Measurements from ENCODE around the gene GPR61. TPM values are rescaled to one million over a fixed set of nuclear protein-coding genes. Genes with fewer than 3 reads are reported as not detected.

GPR61 gene
- total RNA-seq, 2 experiments from 2014 or later: 0.34 TPM; not detected in 1

DNA sequence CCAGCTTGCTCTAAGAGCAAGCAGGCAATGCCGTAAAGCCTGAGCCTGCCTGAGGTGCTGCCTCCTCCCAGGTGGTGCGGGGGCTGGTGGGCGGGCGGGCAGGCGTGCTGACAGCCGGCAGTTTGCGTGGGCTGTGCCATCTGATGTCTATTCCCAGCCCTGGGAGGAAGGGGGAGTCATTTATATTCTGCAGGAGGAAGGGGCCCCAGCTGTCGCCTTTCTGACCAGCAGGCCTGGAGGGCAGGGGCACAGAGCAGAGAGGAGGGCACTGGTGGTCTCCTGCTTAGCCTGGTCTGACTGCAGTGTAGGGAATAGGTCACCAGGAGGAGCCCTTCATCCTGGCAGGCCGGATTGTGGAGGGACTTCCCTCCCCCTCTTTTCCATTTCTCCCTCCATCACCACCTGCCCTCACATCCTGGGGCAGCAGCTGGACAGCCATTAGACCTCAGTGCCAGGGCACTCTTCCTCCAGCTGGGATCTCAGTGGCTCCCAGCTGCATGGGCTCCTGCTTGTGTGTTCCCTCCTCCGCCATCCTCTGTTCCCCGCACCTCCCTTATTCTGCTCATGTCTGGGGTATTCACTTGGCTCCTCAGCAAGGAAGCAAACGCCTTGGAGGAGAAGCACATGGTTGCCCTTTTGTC is 41.4 kb upstream of the GPR61 start:
- Mint-ChIP-seq H3K4me1 (peaks cover 81% of the 10 kb centered on the region), H3K36me3 (ENCODE audit: low read depth) (peaks cover 8% of the 10 kb centered on the region), H3K4me3 (no peak overlapping the region), H3K9me3 (ENCODE audit: low read depth) (no peaks in the 10 kb centered on the region), H3K27me3 (no peaks in the 10 kb centered on the region), H3K27ac (peak overlapping the region; percentile 56)
- ChIA-PET POLR2A (interaction anchor here (0.6 to 2.0 kb wide), 4 partner anchors 11 to 84 kb away, joined by 3 to 9 read pairs (median 5); partner anchors contain the start of gene AMIGO1), CTCF (interaction anchor here (0.7 to 26.9 kb wide), 12 partner anchors 8 to 218 kb away, joined by 3 to 864 read pairs (median 5); partner anchors contain the start of genes AMIGO1, ATXN7L2, GNAI3 and GPR61)
- DNase-seq: peak; percentile 56
- intact Hi-C loops (cut with DNase I, micrococcal nuclease): loop anchor here (1.0 kb wide), 1 partner anchor 34 kb away; no protein-coding TSS in a partner anchor
- no peak for ATAC-seq

DNA sequence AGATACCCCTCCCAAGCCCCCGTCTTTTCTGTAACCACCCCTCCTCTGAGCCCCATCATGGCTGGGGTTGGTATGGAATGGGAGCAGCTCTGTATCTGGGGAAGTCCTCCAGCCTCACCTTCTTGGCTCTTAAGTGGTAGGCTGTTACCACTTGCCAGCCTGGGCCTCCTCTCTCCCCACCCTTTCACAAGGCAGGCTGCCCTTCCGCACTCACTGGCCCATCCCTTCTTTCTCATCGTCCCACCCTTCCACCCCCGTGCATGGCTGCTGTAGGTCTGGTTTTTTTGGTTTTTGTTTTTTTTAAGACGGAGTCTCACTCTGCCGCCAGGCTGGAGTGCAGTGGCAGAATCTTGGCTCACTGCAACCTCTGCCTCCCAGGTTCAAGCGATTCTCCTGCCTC is 40.6 kb upstream of the GPR61 start:
- intact Hi-C loops (cut with DNase I, micrococcal nuclease): no loop called here
- Mint-ChIP-seq H3K36me3 (ENCODE audit: low read depth) (peaks cover 8% of the 10 kb centered on the region), H3K9me3 (ENCODE audit: low read depth) (no peaks in the 10 kb centered on the region), H3K4me1 (peaks cover 84% of the 10 kb centered on the region), H3K4me3 (no peak overlapping the region), H3K27ac (peak overlapping the region; percentile 66), H3K27me3 (no peaks in the 10 kb centered on the region)
- CTCF ChIA-PET: interaction anchor here (0.7 to 26.9 kb wide), 12 partner anchors 9 to 219 kb away, joined by 3 to 864 read pairs (median 5); partner anchors contain the start of genes AMIGO1, ATXN7L2, GNAI3 and GPR61
- DNase-seq: no peak
- POLR2A ChIA-PET: interaction anchor here (0.6 to 1.4 kb wide), 2 partner anchors 10 to 17 kb away, joined by 3 to 9 read pairs; partner anchors contain the start of gene AMIGO1
- no peak for ATAC-seq

DNA sequence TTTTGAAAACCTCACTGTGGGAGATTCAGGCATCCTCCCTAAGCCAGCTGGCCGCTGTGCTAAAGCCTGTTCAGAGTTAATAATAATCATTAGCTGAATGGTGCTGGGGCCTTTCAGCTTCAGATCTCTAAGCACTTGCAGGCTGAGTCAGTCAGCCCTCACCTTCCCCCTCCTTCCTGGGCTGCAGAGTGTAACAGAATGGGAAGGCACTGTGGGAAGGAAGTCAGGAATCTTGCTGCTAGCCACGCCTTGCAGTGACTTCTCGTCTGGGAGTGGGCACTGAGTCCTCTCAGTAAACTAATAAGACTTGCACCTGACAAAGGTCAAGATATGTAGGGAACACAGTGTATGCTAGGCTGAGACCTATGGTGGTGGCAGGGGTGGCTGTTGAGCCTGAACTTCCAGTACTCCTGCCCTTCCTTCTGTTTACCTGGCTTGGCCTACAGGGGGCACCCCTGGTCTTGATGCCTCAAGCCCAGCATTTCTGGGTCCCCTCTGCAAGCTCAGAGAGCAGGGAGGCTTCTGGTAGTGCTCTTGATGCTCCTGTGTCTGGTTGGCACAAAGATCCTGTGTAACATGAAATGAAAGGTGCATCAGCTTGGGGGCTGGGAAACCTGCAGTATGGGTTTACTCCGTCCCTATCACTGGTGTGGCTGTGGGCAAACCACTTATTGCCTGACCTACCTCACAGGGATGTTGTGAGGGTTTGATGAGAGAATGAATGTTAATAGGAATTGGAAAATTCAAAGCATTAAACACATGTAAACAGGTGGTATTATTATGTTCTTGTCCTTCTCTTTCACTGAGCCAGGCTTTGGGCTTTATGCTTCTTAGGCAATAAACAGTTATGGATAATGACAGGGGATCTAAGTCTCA is 39.8 kb upstream of the GPR61 start:
- Mint-ChIP-seq H3K9me3 (ENCODE audit: low read depth) (no peaks in the 10 kb centered on the region), H3K4me3 (no peak overlapping the region), H3K27ac (peak overlapping the region; percentile 67), H3K4me1 (peaks cover 89% of the 10 kb centered on the region), H3K27me3 (no peaks in the 10 kb centered on the region), H3K36me3 (ENCODE audit: low read depth) (peaks cover 8% of the 10 kb centered on the region)
- intact Hi-C loops (cut with DNase I, micrococcal nuclease): no loop called here
- ChIA-PET POLR2A (interaction anchor here (0.6 to 0.9 kb wide), 2 partner anchors 32 to 48 kb away, joined by 3 read pairs; partner anchors contain the start of gene GNAI3), CTCF (interaction anchor here (1.0 to 26.9 kb wide), 9 partner anchors 1 to 140 kb away, joined by 4 to 864 read pairs (median 8); partner anchors contain the start of genes AMIGO1, ATXN7L2, CYB561D1 and GNAI3)
- DNase-seq (peak; percentile 75), ATAC-seq (peak; percentile 66)

DNA sequence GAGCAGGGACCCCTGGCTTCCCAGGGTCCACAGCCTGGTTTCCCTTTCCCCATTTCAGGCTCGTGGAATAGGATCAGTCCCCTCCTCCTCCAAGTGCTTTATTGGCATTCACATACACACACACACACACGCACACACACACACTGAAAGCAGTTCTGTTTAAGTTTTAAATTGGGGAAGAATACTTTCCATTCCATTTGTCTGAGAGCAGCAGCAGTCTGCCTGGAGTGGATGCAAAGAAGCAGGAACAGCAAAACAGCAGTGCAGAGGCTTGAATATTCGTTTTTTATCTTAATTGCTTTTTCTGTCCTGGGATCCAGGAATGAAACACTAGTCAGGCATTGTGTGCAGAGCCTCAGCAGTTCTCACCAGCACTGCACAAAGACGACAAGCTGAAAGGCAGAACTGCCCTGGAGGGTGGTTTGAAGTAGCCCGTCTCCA is 38.7 kb upstream of the GPR61 start:
- peaks cover 89% of the 10 kb centered on the region for H3K4me1 Mint-ChIP-seq
- peak overlapping the region; percentile 67 for H3K27ac Mint-ChIP-seq
- H3K27me3 Mint-ChIP-seq: no peaks in the 10 kb centered on the region
- no peak for DNase-seq
- no peak for ATAC-seq
- H3K4me3 Mint-ChIP-seq: no peak overlapping the region
- no peaks in the 10 kb centered on the region for H3K9me3 Mint-ChIP-seq (ENCODE audit: low read depth)
- ChIA-PET CTCF (interaction anchor here (1.7 to 26.9 kb wide), 5 partner anchors 2 to 74 kb away, joined by 6 to 864 read pairs (median 354); partner anchors contain the start of genes AMIGO1, ATXN7L2, CYB561D1 and GPR61), POLR2A (no interaction called here)
- intact Hi-C loops (cut with DNase I, micrococcal nuclease): no loop called here
- peaks cover 5% of the 10 kb centered on the region for H3K36me3 Mint-ChIP-seq (ENCODE audit: low read depth)

DNA sequence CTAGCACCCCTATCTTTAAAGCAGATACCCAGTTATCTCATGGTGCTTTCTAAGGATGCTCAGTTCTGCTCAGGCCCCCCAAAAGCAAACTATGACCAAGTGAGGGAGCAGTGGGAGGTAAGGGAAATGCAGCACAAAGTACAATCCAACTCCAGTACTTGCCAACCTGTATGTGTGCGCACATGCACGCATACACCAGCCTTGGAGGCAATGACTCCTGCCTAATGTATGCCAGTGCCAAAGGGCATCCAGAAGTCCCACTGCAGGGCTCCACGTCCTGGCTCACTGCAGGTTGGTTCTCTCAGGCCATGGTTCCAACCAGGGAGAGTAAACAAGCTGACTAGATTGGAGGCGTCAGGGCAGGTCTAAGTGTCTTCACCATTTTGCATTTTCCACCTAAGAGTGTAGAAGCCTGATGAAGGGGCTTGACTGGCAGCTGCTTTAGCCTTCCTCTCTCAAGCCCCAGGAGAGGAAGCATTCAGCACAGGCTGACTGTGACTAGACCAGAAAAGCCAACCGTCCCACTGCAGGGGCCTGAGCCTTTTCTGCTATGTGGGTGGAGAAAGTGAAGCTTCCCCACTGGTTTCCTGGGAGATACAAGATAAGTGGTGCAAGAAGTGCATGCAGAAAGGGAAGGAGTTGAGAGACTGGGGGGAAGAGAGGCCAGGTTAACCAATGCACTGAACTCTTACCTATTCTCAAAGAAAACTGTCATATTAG is 37.9 kb upstream of the GPR61 start:
- ChIA-PET POLR2A (no interaction called here), CTCF (interaction anchor here (1.7 to 26.9 kb wide), 6 partner anchors 3 to 75 kb away, joined by 6 to 864 read pairs (median 185); partner anchors contain the start of genes AMIGO1, ATXN7L2, CYB561D1 and GPR61)
- peak overlapping the region; percentile 67 for H3K27ac Mint-ChIP-seq
- ATAC-seq (no peak), DNase-seq (no peak)
- H3K9me3 Mint-ChIP-seq (ENCODE audit: low read depth): no peaks in the 10 kb centered on the region
- no peak overlapping the region for H3K4me3 Mint-ChIP-seq
- peaks cover 2% of the 10 kb centered on the region for H3K36me3 Mint-ChIP-seq (ENCODE audit: low read depth)
- no peaks in the 10 kb centered on the region for H3K27me3 Mint-ChIP-seq
- peaks cover 90% of the 10 kb centered on the region for H3K4me1 Mint-ChIP-seq
- intact Hi-C loops (cut with DNase I, micrococcal nuclease): no loop called here

DNA sequence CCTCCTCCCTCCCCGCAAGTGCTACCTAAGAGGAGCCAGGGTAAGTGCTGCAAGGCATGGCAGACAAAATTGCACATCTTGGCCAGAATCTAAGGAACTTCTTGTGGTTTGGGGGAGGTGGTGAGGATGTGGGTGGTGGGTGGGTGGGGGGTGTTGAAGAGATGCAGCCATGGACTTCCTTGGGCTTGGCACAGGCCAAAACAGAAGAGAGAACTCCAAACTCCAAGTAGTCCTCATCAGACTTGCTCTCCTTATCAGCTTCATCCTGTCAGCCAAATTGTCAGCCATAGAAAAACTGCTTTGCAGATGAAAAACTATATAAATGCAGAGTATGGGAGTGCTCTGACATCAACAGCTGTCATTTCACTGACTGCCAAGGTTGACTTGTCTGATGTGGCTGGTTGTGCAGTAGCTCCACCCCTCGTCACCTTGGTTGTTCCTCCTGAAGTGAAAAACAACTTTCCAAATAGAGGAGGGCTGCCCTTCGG is 37.3 kb upstream of the GPR61 start:
- ChIA-PET CTCF (interaction anchor here (0.6 to 26.9 kb wide), 8 partner anchors 3 to 221 kb away, joined by 3 to 864 read pairs (median 13); partner anchors contain the start of genes AMIGO1, ATXN7L2, CYB561D1 and GNAI3), POLR2A (no interaction called here)
- Mint-ChIP-seq H3K27ac (peak overlapping the region; percentile 67), H3K9me3 (ENCODE audit: low read depth) (no peaks in the 10 kb centered on the region), H3K4me1 (peaks cover 94% of the 10 kb centered on the region), H3K4me3 (no peak overlapping the region), H3K36me3 (ENCODE audit: low read depth) (peaks cover 5% of the 10 kb centered on the region), H3K27me3 (no peaks in the 10 kb centered on the region)
- ATAC-seq (peak; percentile 57), DNase-seq (peak; percentile 55)
- intact Hi-C loops (cut with DNase I, micrococcal nuclease): no loop called here

DNA sequence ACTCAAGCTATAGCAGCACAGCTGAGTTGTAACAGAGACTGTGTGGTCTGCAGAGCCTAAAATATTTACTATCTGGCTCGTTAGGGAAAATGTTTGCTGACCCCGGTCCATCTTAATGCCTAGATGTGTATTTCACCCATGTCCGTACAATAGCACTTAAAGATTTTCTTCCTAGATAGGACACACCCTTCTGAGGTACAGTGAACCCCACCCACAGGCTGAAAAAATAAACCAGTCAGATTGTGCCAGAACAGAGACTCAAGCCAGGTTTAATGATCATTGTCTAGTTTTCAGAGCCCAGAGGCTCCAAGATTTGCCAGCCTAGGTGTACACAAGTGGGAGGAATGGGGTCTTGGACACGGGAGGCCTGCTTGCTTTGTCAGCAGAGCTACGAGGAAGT is 35.7 kb upstream of the GPR61 start:
- intact Hi-C loops (cut with DNase I, micrococcal nuclease): no loop called here
- CTCF ChIA-PET: interaction anchor here (0.6 to 26.9 kb wide), 7 partner anchors 5 to 240 kb away, joined by 3 to 864 read pairs (median 16); partner anchors contain the start of genes AMIGO1, ATXN7L2, CYB561D1 and GPR61
- DNase-seq: no peak
- H3K9me3 Mint-ChIP-seq (ENCODE audit: low read depth): no peaks in the 10 kb centered on the region
- H3K27ac Mint-ChIP-seq: peak overlapping the region; percentile 64
- H3K36me3 Mint-ChIP-seq (ENCODE audit: low read depth): peaks cover 15% of the 10 kb centered on the region
- peaks cover 90% of the 10 kb centered on the region for H3K4me1 Mint-ChIP-seq
- ATAC-seq: no peak
- POLR2A ChIA-PET: no interaction called here
- no peaks in the 10 kb centered on the region for H3K27me3 Mint-ChIP-seq
- no peak overlapping the region for H3K4me3 Mint-ChIP-seq

DNA sequence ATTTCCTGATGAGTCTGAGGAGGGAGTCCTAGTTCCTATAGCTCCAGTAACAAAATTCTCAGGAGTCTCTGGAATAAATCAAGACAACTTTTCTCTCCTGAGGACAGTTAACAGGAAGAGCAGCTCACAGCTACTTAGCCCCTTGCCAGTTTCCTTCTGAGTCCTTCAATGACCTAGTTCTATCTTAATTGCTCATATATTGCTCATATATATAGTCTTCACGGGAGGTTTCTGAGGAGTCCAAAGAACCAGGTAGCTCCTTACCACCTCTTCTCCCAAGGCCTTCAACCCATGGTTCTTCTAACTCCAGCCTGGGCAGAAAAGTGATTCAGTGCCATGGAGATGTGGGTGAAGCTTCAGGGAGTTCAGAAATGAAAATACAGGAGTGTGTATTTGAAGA is 34.7 kb upstream of the GPR61 start:
- ChIA-PET CTCF (interaction anchor here (0.6 to 26.9 kb wide), 8 partner anchors 5 to 481 kb away, joined by 3 to 864 read pairs (median 6); partner anchors contain the start of genes AMIGO1, CYB561D1 and GPR61), POLR2A (interaction anchor here (1.1 to 1.2 kb wide), 2 partner anchors 27 to 44 kb away, joined by 4 read pairs; partner anchors contain the start of gene GNAI3)
- H3K36me3 Mint-ChIP-seq (ENCODE audit: low read depth): peaks cover 14% of the 10 kb centered on the region
- ATAC-seq (peak; percentile 62), DNase-seq (no peak)
- intact Hi-C loops (cut with DNase I, micrococcal nuclease): loop anchor here in 1 of 2 experiments (5.0 kb wide), 1 partner anchor 543 kb away; the partner anchor contains the start of gene CLCC1
- H3K27me3 Mint-ChIP-seq: no peaks in the 10 kb centered on the region
- H3K4me3 Mint-ChIP-seq: no peak overlapping the region
- no peaks in the 10 kb centered on the region for H3K9me3 Mint-ChIP-seq (ENCODE audit: low read depth)
- H3K4me1 Mint-ChIP-seq: peaks cover 86% of the 10 kb centered on the region
- H3K27ac Mint-ChIP-seq: peak overlapping the region; percentile 79

DNA sequence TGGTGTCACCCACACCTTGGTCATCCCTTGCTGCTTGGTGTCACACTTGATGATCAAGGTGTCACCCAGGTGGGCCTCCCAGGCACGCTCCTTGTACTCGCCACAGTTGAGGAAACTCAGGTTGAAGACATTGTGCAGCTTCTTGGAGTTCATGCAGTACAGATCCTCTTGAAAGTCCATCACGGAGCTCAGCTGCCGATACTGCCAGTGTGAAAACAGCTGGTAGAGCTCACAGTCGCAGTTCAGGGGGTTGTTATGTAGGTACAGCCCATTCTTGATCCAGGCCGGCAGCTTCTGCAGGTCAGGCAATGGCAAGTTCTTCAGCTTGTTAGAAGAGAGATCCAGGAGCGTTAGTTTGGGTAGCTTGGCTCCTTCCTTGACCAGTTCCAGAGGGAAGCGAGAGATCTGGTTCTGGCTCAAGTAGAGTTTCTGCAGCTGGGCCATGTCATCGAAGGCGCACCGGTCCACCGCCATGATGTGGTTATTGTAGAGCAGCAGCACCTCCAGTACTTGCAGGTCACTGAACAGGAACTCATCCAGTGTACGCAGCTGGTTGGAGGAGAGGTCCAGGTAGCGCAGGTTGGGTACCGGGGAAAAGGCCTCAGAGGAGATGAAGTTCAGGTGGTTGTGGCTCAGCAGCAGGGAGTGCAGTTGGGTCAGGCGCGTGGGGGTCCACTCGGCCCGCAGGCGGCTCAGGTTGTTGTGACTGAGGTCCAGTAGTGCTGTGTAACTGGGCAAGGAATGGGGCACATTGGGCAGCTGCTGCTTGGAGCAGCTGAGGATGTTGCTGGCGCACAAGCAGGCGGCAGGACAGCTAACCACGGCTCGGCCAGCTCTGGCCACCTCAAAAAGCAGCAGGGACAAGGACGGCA is 31.4 kb upstream of the GPR61 start:
- Mint-ChIP-seq H3K9me3 (ENCODE audit: low read depth) (no peaks in the 10 kb centered on the region), H3K27ac (peak overlapping the region; percentile 59), H3K27me3 (no peaks in the 10 kb centered on the region), H3K4me3 (peak overlapping the region; percentile 77), H3K36me3 (ENCODE audit: low read depth) (peaks cover 14% of the 10 kb centered on the region), H3K4me1 (peaks cover 69% of the 10 kb centered on the region)
- ATAC-seq (no peak), DNase-seq (no peak)
- ChIA-PET POLR2A (interaction anchor here (0.9 to 1.6 kb wide), 2 partner anchors 10 to 11 kb away, joined by 3 to 5 read pairs; no protein-coding TSS in a partner anchor), CTCF (interaction anchor here (0.5 to 26.9 kb wide), 9 partner anchors 2 to 458 kb away, joined by 3 to 864 read pairs (median 4); partner anchors contain the start of genes AMIGO1, ATXN7L2, CYB561D1 and GPR61)
- intact Hi-C loops (cut with DNase I, micrococcal nuclease): loop anchor here in 1 of 2 experiments (5.0 kb wide), 1 partner anchor 546 kb away; the partner anchor contains the start of gene CLCC1
